Muscle of back (tissue), 11 donors: ENCODE data around the gene FHIT. TPM values are rescaled to one million over a fixed set of nuclear protein-coding genes. Genes with fewer than 3 reads are reported as not detected.

Source experiments
- DNase-seq, 3 donors: peaks; one replicate each; pipeline versions ENCODE4 v3.0.0 to v3.0.0-alpha.2; 2013
- polyA plus RNA-seq, 10 donors: library from polyadenylated mRNA; unstranded; fragments of 120-200 nt; gene quantifications; one replicate each; pipeline ENCODE4 v1.2.1, GENCODE V29; 2013; ENCODE audit not compliant: insufficient read length in 10 of 10

The FHIT gene
- polyA plus RNA-seq, 10 donors, result 4.2 to 8.0 (median 5.8) TPM

GRCh38 chr3:60226912-60227311 lies 1024.3 kb downstream of the FHIT start:
- DNase-seq, result no peak

GRCh38 chr3:60225848-60226247 lies 1025.4 kb downstream of the FHIT start:
- no peak for DNase-seq

GRCh38 chr3:60220768-60221167 lies 1030.5 kb downstream of the FHIT start:
- no peak for DNase-seq

GRCh38 chr3:60219501-60219900 lies 1031.8 kb downstream of the FHIT start:
- no peak for DNase-seq

- peak in 2 of 3 donors; percentile 28 to 29 for DNase-seq
Observed at GRCh38 chr3:60217156-60217911, 1033.9 kb downstream of the FHIT start.

GRCh38 chr3:60216462-60217075 lies 1034.7 kb downstream of the FHIT start:
- peak; percentile 7 to 49 (median 16) for DNase-seq

- DNase-seq, result peak; percentile 2 to 37 (median 30)
Observed at GRCh38 chr3:60215946-60216345, 1035.3 kb downstream of the FHIT start.

- no peak for DNase-seq
Observed at GRCh38 chr3:60207905-60208304, 1043.3 kb downstream of the FHIT start.

GRCh38 chr3:60206206-60206605 lies 1045.0 kb downstream of the FHIT start:
- no peak for DNase-seq

- no peak for DNase-seq
Observed at GRCh38 chr3:60202052-60202726, 1049.1 kb downstream of the FHIT start.

- DNase-seq, result no peak
Observed at GRCh38 chr3:60199306-60199705, 1051.9 kb downstream of the FHIT start.

GRCh38 chr3:60198179-60198720 lies 1053.0 kb downstream of the FHIT start:
- DNase-seq, result no peak

- DNase-seq, result no peak
Observed at GRCh38 chr3:60192297-60193114, 1058.7 kb downstream of the FHIT start.

GRCh38 chr3:60190073-60190472 lies 1061.2 kb downstream of the FHIT start:
- DNase-seq, result no peak

GRCh38 chr3:60189304-60189703 lies 1061.9 kb downstream of the FHIT start:
- no peak for DNase-seq

- DNase-seq, result no peak
Observed at GRCh38 chr3:60188803-60189202, 1062.4 kb downstream of the FHIT start.

GRCh38 chr3:60187343-60187742 lies 1063.9 kb downstream of the FHIT start:
- no peak for DNase-seq

GRCh38 chr3:60186359-60186758 lies 1064.9 kb downstream of the FHIT start:
- no peak for DNase-seq

GRCh38 chr3:60185161-60185560 lies 1066.1 kb downstream of the FHIT start:
- DNase-seq, result no peak

- DNase-seq, result no peak
Observed at GRCh38 chr3:60182697-60183096, 1068.6 kb downstream of the FHIT start.

GRCh38 chr3:60178931-60179653 lies 1072.2 kb downstream of the FHIT start:
- no peak for DNase-seq
